ENCODE measurements around the gene CACNA2D1.

CACNA2D1 gene

DNA sequence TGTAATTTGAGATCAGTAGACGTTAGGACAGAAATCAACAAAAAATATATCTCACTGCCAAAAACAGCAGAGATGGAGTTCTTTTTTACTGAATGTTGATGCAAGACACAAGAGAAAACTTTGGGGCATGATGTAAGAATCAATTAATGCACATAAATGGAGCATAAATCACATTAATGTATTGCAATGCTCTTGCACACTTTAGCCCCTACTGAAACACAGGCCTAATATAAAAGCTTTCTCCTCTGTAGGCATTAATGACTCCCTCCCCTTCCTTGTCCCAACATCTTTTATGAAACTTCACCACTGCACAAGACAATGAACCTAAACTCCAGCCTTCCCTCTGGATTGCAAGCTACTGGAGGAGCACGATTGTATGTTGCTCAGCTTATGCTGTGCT lies 58.8 kb downstream of the CACNA2D1 start:
- no peak for DNase-seq (ENCODE audit: low read depth)
- TF ChIP-seq, protein P1, sequence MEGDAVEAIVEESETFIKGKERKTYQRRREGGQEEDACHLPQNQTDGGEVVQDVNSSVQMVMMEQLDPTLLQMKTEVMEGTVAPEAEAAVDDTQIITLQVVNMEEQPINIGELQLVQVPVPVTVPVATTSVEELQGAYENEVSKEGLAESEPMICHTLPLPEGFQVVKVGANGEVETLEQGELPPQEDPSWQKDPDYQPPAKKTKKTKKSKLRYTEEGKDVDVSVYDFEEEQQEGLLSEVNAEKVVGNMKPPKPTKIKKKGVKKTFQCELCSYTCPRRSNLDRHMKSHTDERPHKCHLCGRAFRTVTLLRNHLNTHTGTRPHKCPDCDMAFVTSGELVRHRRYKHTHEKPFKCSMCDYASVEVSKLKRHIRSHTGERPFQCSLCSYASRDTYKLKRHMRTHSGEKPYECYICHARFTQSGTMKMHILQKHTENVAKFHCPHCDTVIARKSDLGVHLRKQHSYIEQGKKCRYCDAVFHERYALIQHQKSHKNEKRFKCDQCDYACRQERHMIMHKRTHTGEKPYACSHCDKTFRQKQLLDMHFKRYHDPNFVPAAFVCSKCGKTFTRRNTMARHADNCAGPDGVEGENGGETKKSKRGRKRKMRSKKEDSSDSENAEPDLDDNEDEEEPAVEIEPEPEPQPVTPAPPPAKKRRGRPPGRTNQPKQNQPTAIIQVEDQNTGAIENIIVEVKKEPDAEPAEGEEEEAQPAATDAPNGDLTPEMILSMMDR (conservative IDR thresholded peaks at IDR 0.05; ENCODE audit: low read depth, low read length) = no peak
- H3K4me3 ChIP-seq (ENCODE audit: low read depth, low read length) = no peak overlapping the region

DNA sequence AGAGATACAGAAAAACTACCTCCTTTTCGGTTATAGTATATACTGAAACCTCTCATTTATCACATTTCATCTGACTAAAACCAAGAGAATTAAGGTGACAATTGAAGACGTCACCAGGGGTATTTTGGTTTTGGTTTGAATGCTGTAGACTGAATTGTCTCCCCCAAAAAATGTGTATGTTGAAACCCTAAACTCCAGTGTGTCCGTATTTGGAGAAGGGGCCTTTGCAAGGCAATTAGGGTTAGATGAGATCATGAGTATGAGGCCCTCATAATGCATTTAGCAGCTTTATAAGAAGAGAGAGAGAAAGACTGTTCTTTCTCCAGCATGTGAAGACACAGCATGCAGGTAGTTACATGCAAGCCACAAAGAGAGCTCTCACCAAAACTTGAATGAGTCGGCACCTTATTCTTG lies 59.5 kb downstream of the CACNA2D1 start:
- DNase-seq (ENCODE audit: low read depth) = no peak
- TF ChIP-seq, protein P1 (conservative IDR thresholded peaks at IDR 0.05; ENCODE audit: low read depth, low read length) = no peak
- no peak overlapping the region for H3K4me3 ChIP-seq (ENCODE audit: low read depth, low read length)

DNA sequence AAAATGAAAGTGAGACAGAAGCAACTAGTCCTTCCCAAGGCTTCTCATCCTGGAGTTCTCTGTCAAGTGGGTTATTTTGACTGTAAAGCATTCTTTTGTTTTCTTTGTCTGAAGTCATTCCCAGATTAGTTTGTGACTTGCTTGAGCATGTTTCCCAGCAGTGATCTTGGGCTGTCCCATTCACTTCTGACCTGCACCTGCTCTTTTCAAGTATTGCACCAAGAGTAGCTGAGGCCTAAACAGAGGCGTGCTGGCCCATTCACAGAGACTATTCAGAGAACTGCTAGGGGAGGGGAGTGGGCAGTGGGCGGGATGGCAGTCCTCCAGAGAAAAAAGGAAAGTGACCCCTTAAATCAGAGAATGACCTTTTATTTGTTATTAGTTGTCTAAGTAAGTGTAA lies 61.3 kb downstream of the CACNA2D1 start:
- H3K4me3 ChIP-seq (ENCODE audit: low read depth, low read length) = no peak overlapping the region
- DNase-seq (ENCODE audit: low read depth) = no peak
- TF ChIP-seq, protein P1 (conservative IDR thresholded peaks at IDR 0.05; ENCODE audit: low read depth, low read length) = no peak

DNA sequence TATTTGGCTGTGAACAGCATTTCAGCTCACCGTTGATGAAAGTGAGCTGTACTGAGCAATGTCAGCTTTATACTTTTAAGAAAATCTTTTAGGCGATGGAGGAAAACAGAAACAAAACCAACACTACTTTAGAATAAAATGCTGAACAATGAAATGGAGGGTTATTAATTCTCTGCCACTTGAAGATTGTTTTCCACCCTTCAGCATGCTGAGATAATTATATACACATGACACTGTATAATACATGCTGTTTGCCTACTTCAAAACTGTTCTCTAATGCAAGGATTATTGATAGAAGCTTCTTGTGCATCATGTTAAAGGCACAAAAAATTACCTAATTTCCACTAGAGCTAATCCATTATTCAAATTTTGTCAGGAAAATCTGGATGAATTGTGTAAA lies 66.8 kb downstream of the CACNA2D1 start:
- no peak overlapping the region for H3K4me3 ChIP-seq (ENCODE audit: low read depth, low read length)
- TF ChIP-seq, protein P1 (conservative IDR thresholded peaks at IDR 0.05; ENCODE audit: low read depth, low read length) = no peak
- no peak for DNase-seq (ENCODE audit: low read depth)

DNA sequence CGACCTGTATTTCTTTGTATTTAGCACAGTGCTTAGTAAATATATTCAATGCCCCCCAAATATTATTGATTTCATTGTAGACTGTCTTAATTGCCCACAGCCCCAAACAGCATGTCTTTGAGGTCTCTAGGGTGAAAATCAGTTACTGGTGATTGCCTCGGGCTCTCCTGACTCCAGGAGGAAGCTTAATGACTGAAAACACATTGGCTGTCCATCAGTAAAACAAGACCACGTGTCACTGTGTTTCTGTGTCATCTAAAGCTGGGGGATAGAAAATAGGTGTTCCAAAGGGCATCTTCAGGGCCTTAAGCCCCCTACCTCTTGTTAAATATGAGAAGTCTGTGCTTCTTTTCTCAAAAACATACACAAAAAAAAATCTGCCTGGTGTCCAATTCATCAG lies 67.9 kb downstream of the CACNA2D1 start:
- DNase-seq (ENCODE audit: low read depth) = no peak
- TF ChIP-seq, protein P1 (conservative IDR thresholded peaks at IDR 0.05; ENCODE audit: low read depth, low read length) = no peak
- H3K4me3 ChIP-seq (ENCODE audit: low read depth, low read length) = no peak overlapping the region

DNA sequence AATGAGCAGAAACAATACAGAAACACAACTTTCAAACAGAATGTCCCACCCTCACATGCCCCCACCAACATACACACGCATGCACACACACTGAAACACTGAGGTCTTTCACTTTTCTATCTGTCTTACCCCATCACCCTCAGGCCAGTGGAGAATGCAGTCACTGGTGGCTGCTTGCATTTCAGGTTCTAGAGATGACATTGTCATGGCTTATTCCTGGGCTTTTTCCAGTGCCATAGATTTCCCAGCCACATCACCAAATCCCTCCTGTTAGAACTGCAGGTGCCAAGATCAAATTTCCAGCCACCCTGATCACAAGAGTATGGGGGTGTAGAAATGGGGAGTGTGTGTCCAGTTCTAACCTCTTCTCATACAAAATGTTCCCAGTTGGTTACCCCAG lies 68.4 kb downstream of the CACNA2D1 start:
- no peak for DNase-seq (ENCODE audit: low read depth)
- TF ChIP-seq, protein P1 (conservative IDR thresholded peaks at IDR 0.05; ENCODE audit: low read depth, low read length) = no peak
- H3K4me3 ChIP-seq (ENCODE audit: low read depth, low read length) = no peak overlapping the region

DNA sequence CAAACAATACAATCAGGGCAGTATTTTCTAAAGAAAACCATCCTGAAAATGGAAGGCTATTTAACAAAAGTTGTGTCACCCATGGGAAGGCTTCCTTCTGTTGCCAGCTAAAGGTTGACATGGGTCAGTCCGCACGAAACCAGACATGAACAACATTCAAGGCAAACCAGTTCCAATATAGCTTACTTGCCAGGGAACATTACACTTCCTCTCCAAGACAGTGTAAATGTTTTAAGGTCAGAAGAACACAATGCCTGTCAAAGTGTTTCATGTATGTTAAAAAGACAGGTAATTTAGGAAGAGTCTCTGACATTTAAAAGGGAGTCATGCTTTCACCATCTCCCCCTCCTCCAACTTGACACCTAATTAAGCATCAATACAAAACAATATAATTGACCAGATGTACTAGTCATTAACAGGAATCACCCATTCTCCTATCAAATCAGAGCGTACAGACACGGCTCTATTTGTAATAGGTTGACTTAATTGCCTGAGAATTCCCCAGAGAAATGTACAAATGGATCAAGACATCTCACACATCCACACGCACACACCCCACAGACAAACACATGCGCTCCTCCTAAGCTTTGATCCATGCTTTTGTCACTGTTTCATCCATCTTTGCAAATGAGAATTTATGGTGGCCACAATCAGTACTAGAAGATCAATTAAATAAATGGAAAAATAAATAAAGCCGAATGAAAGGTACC lies 69.5 kb downstream of the CACNA2D1 start:
- TF ChIP-seq, protein P1 (conservative IDR thresholded peaks at IDR 0.05; ENCODE audit: low read depth, low read length) = no peak
- no peak for DNase-seq (ENCODE audit: low read depth)
- H3K4me3 ChIP-seq (ENCODE audit: low read depth, low read length) = no peak overlapping the region
